CD14-positive monocyte (primary cell): ENCODE data around the gene SHROOM2. TPM values are rescaled to one million over a fixed set of nuclear protein-coding genes. Genes with fewer than 3 reads are reported as not detected.
A peak's percentile ranks its signal among the peaks of the same experiment; 100 is the strongest.

Experiments
- DNase-seq, 3 donors: peaks; one replicate each; pipeline ENCODE4 v3.0.0-alpha.2; 2011 to 2022
- H2AFZ ChIP-seq: 2 replicates; pipeline ENCODE4 v1.6.0; 2012; ENCODE audit warnings: mild to moderate bottlenecking, low read depth, low read length, inconsistent platforms; ENCODE audit not compliant: insufficient read depth, poor library complexity, severe bottlenecking
- H3K27ac ChIP-seq, 2 donors: 1 replicate in 1 of 2; 2 replicates in 1 of 2; pipeline ENCODE4 v1.5.1; 2012 to 2013; ENCODE audit warnings: low read length in 2 of 2, control low read depth in 1 of 2, inconsistent platforms in 1 of 2, low read depth in 1 of 2, mild to moderate bottlenecking in 1 of 2
- H3K27me3 ChIP-seq, 2 donors: one replicate each; pipeline versions ENCODE4 v1.6.0 to v1.6.1; 2011 to 2013; ENCODE audit warnings: low read length in 2 of 2; ENCODE audit not compliant: control insufficient read depth in 2 of 2, insufficient read depth in 2 of 2
- H3K36me3 ChIP-seq, 2 donors: replicated peaks in 1 of 2; 1 replicate in 1 of 2; 2 replicates in 1 of 2; pipeline versions ENCODE4 v1.5.1 to v1.6.1; 2012 to 2013; ENCODE audit warnings: low read length in 2 of 2, control low read depth in 1 of 2, inconsistent platforms in 1 of 2, mild to moderate bottlenecking in 1 of 2; ENCODE audit not compliant: insufficient read depth in 2 of 2, control insufficient read depth in 1 of 2
- H3K4me1 ChIP-seq, 2 donors: 1 replicate in 1 of 2; 2 replicates in 1 of 2; pipeline versions ENCODE4 v1.5.1 to v1.6.1; 2012 to 2013; ENCODE audit warnings: low read length in 2 of 2, control low read depth in 1 of 2, inconsistent platforms in 1 of 2, mild to moderate bottlenecking in 1 of 2, moderate library complexity in 1 of 2; ENCODE audit not compliant: insufficient read depth in 2 of 2, control insufficient read depth in 1 of 2
- H3K4me2 ChIP-seq: replicated peaks from 2 replicates; pipeline ENCODE3; 2012; ENCODE audit warnings: low read length, moderate library complexity, mild to moderate bottlenecking; ENCODE audit not compliant: poor library complexity, severe bottlenecking; ENCODE audit errors: extremely low read depth
- H3K4me3 ChIP-seq, 3 experiments: fragments of 200-600 bp in 1 of 3; sonication (generic) in 1 of 3; replicated peaks in 1 of 3; 1 replicate in 2 of 3; 2 replicates in 1 of 3; pipeline ENCODE4 v1.5.1; 2011 to 2013; ENCODE audit warnings: low read length in 3 of 3, mild to moderate bottlenecking in 3 of 3, control low read depth in 2 of 3, low read depth in 2 of 3, inconsistent platforms in 1 of 3, moderate library complexity in 1 of 3
- H3K79me2 ChIP-seq: 2 replicates; pipeline ENCODE4 v1.6.0; 2012; ENCODE audit warnings: mild to moderate bottlenecking, control low read depth, inconsistent platforms, low read length, moderate library complexity; ENCODE audit not compliant: insufficient read depth
- H3K9ac ChIP-seq: 2 replicates; pipeline ENCODE4 v1.6.0; 2017; ENCODE audit warnings: low read length, mild to moderate bottlenecking; ENCODE audit not compliant: insufficient read depth, poor library complexity, severe bottlenecking
- H3K9me3 ChIP-seq, 2 donors: replicated peaks in 1 of 2; 1 replicate in 1 of 2; 2 replicates in 1 of 2; pipeline versions ENCODE4 v1.5.1 to v1.6.1; 2012 to 2013; ENCODE audit warnings: low read length in 2 of 2, control low read depth in 1 of 2; ENCODE audit not compliant: control insufficient read depth in 1 of 2, insufficient read depth in 1 of 2
- H4K20me1 ChIP-seq: 2 replicates; pipeline ENCODE4 v1.6.0; 2012; ENCODE audit warnings: mild to moderate bottlenecking, low read length, control low read depth, moderate library complexity; ENCODE audit not compliant: insufficient read depth
- H3K27ac Mint-ChIP-seq, 7 donors: one replicate each; pipeline ENCODE4 v1.8.0; 2020; ENCODE audit warnings: mild to moderate bottlenecking in 7 of 7, mixed read lengths in 7 of 7, moderate library complexity in 6 of 7, inconsistent platforms in 2 of 7
- H3K27me3 Mint-ChIP-seq, 3 donors: one replicate each; pipeline ENCODE4 v1.8.0; 2021 to 2022; ENCODE audit warnings: low read depth in 3 of 3, mild to moderate bottlenecking in 3 of 3, mixed read lengths in 3 of 3, moderate library complexity in 3 of 3, inconsistent platforms in 1 of 3
- H3K36me3 Mint-ChIP-seq, 2 donors: one replicate each; pipeline ENCODE4 v1.8.0; 2020; ENCODE audit warnings: mixed read lengths in 2 of 2, inconsistent platforms in 1 of 2, mild to moderate bottlenecking in 1 of 2
- H3K4me1 Mint-ChIP-seq: one replicate; pipeline ENCODE4 v1.8.0; 2020; ENCODE audit warnings: mild to moderate bottlenecking, mixed read lengths
- H3K4me3 Mint-ChIP-seq, 2 donors: one replicate each; pipeline ENCODE4 v1.8.0; 2020; ENCODE audit warnings: mild to moderate bottlenecking in 2 of 2, mixed read lengths in 2 of 2, moderate library complexity in 1 of 2
- H3K9me3 Mint-ChIP-seq, 7 donors: one replicate each; pipeline ENCODE4 v1.8.0; 2020 to 2022; ENCODE audit warnings: mixed read lengths in 7 of 7, mild to moderate bottlenecking in 6 of 7, moderate library complexity in 6 of 7, inconsistent platforms in 2 of 7
- WGBS: methylation state at CpG from one replicate; pipeline ENCODE4 v1.1.5; 2013; ENCODE audit warnings: missing lambda C conversion rate; ENCODE audit not compliant: insufficient coverage; 5-methylcytosine and 5-hydroxymethylcytosine counted together
- intact Hi-C, 2 donors: fragments of 100-400 bp; cut with micrococcal nuclease; formaldehyde crosslinking; loops; one replicate each; pipeline versions ENCODE4 v1.15.0 to v1.15.1; 2023
- polyA plus RNA-seq, 3 donors: library from polyadenylated mRNA; depleted of rRNA in 1 of 3; unstranded in 2 of 3; stranded (reverse) in 1 of 3; fragments of 300-500 nt in 2 of 3; fragments of >200 nt in 1 of 3; fragmentation: Illumina TruSeq in 2 of 3; gene quantifications; 1 replicate in 2 of 3; 2 replicates in 1 of 3; pipeline ENCODE4 v1.2.3, GENCODE V29; 2012 to 2021
- TF ChIP-seq, protein P1 (sequence below): fragments of 200-600 bp; IDR thresholded peaks from one replicate; pipeline ENCODE4 v1.8.0; 2022; ENCODE audit warnings: antibody characterized with exemption, mild to moderate bottlenecking

SHROOM2 gene
- polyA plus RNA-seq, 3 donors = not detected

DNA sequence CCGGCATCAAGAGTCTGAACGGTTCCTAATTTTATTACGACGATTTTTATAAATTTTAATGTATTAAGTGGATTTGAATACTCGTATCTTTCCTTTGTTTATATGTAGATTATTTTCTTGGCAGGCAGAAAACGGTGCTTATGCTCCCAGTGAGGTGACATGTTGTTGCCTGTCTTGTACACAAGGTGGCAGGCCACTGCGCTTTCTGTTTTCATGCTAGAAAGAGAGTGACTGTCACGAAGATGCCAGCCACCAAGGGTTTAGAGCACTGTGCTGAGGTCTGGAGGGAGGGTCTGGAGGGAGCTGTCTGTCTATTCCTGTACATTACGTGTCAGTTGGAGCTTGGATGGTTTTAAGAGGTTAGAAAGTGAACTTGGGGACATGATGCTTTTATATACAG, 87.7 kb downstream of the SHROOM2 start:
- intact Hi-C loops = loop anchor here (2.0 to 10.0 kb wide), 2 partner anchors 121 to 245 kb away; no protein-coding TSS in a partner anchor
- DNase-seq = peak; percentile 30 to 50 (median 36)
- H4K20me1 ChIP-seq = no peaks in the 10 kb centered on the region
- H3K4me1 ChIP-seq = no peaks in the 10 kb centered on the region
- TF ChIP-seq, protein P1, sequence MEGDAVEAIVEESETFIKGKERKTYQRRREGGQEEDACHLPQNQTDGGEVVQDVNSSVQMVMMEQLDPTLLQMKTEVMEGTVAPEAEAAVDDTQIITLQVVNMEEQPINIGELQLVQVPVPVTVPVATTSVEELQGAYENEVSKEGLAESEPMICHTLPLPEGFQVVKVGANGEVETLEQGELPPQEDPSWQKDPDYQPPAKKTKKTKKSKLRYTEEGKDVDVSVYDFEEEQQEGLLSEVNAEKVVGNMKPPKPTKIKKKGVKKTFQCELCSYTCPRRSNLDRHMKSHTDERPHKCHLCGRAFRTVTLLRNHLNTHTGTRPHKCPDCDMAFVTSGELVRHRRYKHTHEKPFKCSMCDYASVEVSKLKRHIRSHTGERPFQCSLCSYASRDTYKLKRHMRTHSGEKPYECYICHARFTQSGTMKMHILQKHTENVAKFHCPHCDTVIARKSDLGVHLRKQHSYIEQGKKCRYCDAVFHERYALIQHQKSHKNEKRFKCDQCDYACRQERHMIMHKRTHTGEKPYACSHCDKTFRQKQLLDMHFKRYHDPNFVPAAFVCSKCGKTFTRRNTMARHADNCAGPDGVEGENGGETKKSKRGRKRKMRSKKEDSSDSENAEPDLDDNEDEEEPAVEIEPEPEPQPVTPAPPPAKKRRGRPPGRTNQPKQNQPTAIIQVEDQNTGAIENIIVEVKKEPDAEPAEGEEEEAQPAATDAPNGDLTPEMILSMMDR = peak; percentile 42
- H3K27me3 ChIP-seq = no peaks in the 10 kb centered on the region
- H3K79me2 ChIP-seq = no peaks in the 10 kb centered on the region
- H3K4me2 ChIP-seq = no peak overlapping the region
- Mint-ChIP-seq H3K9me3 (peaks cover 0 to 4% (median 2%) of the 10 kb centered on the region in 7 donors), H3K4me3 (peak overlapping the region in 1 of 2 donors; percentile 63), H3K27ac (no peak overlapping the region), H3K4me1 (peaks cover 2% of the 10 kb centered on the region), H3K27me3 (peaks cover 8 to 12% (median 10%) of the 10 kb centered on the region in 3 donors), H3K36me3 (no peaks in the 10 kb centered on the region)
- no peaks in the 10 kb centered on the region for H3K9me3 ChIP-seq
- H3K4me3 ChIP-seq = no peak overlapping the region
- no peak overlapping the region for H3K9ac ChIP-seq
- no peaks in the 10 kb centered on the region for H3K36me3 ChIP-seq
- H3K27ac ChIP-seq = no peak overlapping the region
- no CpG with 5 or more reads among the region's 9 CpGs for WGBS
- H2AFZ ChIP-seq = no peak overlapping the region

DNA sequence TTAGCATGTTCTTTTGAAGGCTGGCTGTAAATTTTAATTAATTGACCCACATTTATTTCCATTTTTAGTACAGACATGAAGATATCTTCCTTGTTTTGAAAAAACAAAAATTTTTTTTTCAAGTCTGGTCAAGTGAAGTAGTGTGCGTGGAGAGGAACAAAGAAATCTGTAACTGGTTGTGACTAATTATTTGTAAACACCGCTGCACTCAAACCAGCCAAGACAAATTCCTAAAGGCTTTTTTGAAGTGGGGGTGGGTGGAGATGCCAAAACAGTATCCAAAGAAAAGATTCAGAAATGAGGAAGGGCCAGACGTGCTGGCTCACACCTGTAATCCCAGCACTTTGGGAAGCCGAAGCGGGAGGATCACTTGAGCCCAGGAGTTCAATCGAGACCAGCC, 88.3 kb downstream of the SHROOM2 start:
- H3K36me3 ChIP-seq = no peaks in the 10 kb centered on the region
- Mint-ChIP-seq H3K9me3 (peaks cover 0 to 4% (median 2%) of the 10 kb centered on the region in 7 donors), H3K4me1 (peaks cover 2% of the 10 kb centered on the region), H3K4me3 (no peak overlapping the region), H3K27me3 (peaks cover 6 to 15% (median 14%) of the 10 kb centered on the region in 3 donors), H3K36me3 (no peaks in the 10 kb centered on the region), H3K27ac (no peak overlapping the region)
- H3K4me2 ChIP-seq = no peak overlapping the region
- H4K20me1 ChIP-seq = no peaks in the 10 kb centered on the region
- intact Hi-C loops = loop anchor here (2.0 to 10.0 kb wide), 2 partner anchors 120 to 244 kb away; no protein-coding TSS in a partner anchor
- no peaks in the 10 kb centered on the region for H3K4me1 ChIP-seq
- no peak overlapping the region for H3K4me3 ChIP-seq
- H3K27me3 ChIP-seq = no peaks in the 10 kb centered on the region
- DNase-seq = no peak
- no peaks in the 10 kb centered on the region for H3K9me3 ChIP-seq
- TF ChIP-seq, protein P1 = no peak
- H3K9ac ChIP-seq = no peak overlapping the region
- H3K27ac ChIP-seq = no peak overlapping the region
- no CpG with 5 or more reads among the region's 6 CpGs for WGBS
- H2AFZ ChIP-seq = no peak overlapping the region
- no peaks in the 10 kb centered on the region for H3K79me2 ChIP-seq
